Stimulated activated CD8-positive, alpha-beta memory T cell treated with anti-CD3 and anti-CD28 coated beads, Interleukin-4, amount 100 ng/mL, for 24 hours (primary cell): Measurements from ENCODE around the gene ATP6AP1.

Source experiments
- DNase-seq: peaks from one replicate; pipeline ENCODE4 v3.0.0-alpha.2; 2020; ENCODE audit warnings: low read depth

Gene ATP6AP1

DNA sequence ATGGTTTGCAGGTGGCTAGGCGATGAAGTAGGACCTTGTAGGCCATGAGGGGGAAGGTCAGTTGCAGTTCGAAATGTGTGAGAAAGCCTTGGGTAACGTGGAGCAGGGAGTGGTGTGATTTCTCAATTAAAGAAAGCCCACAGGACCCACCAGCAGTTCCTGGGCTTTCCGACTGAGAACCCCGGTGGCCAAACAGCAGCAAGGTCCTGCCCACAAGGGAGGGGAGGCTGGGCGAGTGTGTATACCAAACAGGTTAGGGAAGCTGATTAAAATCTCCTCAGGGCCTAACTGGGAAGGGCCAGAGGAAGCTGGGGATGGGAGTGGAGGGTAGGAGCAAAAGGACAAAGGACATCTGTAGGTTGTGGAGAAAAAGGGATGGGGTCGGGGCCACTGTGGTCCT lies 2.4 kb downstream of the ATP6AP1 start:
- DNase-seq = no peak

DNA sequence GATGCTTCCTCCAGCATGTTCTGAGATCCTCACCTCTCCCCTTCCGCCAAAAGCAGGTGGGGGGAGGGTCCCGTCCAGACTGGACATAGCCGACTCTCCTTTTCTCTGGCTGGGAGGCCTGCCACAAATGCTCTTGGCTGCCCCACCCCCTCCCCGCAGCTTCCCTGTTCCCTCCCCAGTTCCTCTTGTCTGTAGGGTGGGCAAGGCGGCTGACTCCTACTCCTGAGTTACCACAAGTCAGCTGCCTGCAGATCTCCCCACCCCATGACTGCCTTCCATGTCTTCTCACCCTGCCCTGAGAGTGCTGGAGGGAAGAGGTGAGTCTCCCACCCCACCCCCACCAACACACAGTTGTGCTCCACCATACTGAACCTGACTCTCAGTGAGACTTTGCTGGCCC lies 2.9 kb downstream of the ATP6AP1 start:
- no peak for DNase-seq

DNA sequence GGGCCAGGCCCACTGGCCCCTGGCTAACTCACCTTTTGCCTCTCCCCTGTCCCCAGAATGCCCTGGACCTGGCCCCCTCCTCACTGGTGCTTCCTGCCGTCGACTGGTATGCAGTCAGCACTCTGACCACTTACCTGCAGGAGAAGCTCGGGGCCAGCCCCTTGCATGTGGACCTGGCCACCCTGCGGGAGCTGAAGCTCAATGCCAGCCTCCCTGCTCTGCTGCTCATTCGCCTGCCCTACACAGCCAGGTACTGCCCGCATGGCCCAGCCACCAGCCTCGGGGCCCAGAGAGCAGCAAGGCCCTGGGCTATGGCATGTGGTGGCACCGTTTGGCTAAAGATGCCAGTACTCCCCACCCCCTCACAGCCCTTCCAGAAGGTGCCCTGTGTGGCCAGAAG lies 3.7 kb downstream of the ATP6AP1 start:
- no peak for DNase-seq

DNA sequence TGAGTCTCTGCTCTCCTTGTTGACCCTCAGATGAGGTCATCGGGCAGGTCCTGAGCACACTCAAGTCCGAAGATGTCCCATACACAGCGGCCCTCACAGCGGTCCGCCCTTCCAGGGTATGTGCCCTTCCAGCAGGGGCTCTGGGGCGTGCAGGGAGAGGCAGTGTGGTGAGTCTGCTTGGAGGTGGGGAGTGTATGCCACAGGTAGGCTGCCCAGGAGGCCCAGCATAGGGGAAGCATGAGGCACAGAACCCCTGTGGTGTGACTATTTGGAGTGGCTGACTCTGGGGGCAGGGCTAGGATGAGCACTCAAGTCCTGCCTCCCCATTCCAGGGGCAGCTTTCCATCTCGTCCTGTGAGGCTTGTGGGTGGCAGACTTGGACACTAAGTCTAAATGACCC lies 5.1 kb downstream of the ATP6AP1 start:
- no peak for DNase-seq

GRCh38 chrX:154434394-154435168 lies 6.1 kb downstream of the ATP6AP1 start:
- DNase-seq = no peak

- DNase-seq = no peak
Observed at GRCh38 chrX:154435171-154435733, 6.8 kb downstream of the ATP6AP1 start.

DNA sequence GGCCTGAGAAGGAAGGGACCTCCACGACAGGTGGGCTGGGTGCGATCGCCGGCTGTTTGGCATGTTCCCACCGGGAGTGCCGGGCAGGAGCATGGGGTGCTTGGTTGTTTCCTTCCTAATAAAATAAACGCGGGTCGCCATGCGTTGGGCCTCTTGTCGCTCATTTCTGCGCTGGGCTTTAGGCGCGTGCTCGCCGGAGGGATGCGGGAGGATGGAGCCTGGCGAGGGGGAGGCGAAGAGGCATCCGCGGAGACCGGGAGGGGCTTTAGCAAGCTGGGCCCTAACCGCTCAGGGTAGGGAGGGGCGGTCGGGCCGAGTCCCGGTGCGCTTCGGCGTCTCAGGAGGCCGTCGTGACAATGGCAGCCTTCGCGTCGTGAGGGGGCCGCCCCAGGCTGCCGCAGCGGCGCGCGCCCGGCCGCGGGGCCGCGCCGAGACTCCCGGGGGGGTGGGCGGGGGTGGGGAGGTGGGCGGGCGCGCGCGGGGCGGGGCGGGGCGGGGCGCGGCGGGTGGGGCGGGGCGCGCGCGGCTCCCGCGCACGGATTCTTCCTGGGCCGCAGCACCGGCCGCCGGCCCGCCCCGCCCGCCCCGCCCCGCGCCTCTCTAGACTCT lies 8.0 kb downstream of the ATP6AP1 start:
- DNase-seq = no peak

DNA sequence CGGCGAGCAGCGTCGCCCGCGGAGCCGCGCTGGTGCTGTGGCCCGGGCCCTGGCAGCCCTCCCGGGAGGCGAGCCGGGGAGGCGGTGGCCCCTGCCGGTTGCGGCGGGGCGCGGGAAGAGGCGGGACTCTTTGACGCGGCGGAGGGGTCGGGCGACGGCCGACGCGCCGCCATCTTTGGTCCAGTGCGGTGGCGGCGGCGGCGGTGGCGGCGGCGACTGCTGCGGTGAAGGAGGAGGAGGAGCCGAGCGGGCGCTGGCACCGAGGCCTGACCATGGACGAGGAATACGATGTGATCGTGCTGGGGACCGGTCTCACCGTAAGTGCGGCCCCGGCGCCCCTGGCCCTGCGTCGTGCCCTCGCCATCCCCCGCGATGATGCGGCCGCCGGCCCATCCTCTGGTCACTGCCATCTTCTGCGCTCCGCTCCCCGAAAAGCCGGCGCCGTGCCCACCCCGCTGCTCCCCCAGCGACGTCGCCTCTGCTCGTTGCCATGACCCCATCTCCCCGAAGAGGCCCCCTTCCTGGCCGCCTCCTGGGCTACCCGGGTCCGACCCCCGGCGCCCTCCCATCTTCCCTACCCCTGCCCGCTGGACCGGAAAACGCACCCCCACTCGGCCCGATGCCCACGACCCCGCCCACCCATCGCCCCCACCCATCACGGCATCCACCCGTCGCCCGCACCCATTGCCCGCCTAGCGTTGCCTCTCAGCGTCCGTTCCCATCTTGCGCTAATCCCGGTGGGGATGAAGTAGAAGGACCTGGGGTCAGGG lies 8.7 kb downstream of the ATP6AP1 start, which contains the start of gene GDI1:
Gene GDI1, plus strand, starts transcription at position 172 of the 770 bp plus-strand sequence. Its CDS starts 101 bp downstream, at position 273.
- peak; percentile 42 for DNase-seq

- no peak for DNase-seq
Observed at GRCh38 chrX:154437971-154438893, 9.8 kb downstream of the ATP6AP1 start.

DNA sequence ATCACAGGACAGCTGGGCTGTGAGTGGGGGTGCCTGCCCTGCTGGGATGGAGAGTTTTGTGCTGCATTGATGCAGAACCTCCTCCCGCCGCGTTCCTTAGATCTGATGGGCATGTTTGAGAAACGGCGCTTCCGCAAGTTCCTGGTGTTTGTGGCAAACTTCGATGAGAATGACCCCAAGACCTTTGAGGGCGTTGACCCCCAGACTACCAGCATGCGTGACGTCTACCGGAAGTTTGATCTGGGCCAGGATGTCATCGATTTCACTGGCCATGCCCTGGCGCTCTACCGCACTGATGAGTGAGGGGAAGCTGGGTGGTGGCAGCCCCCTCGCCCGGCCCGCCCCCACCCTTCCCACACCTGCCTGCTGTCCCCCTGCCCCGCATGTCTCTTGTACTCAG lies 11.4 kb downstream of the ATP6AP1 start:
- no peak for DNase-seq

- no peak for DNase-seq
Observed at GRCh38 chrX:154440623-154441357, 12.3 kb downstream of the ATP6AP1 start.

GRCh38 chrX:154441564-154441963 lies 13.1 kb downstream of the ATP6AP1 start:
- no peak for DNase-seq

GRCh38 chrX:154441984-154442707 lies 13.7 kb downstream of the ATP6AP1 start:
- no peak for DNase-seq

- DNase-seq = no peak
Observed at GRCh38 chrX:154443479-154443910, 15.0 kb downstream of the ATP6AP1 start.

- DNase-seq = peak; percentile 64
Observed at GRCh38 chrX:154443992-154444754, 15.7 kb downstream of the ATP6AP1 start, which contains the start of gene FAM50A. Gene FAM50A (plus strand): TSS chrX:154444141. CDS start chrX:154444236, 95 bp downstream.

DNA sequence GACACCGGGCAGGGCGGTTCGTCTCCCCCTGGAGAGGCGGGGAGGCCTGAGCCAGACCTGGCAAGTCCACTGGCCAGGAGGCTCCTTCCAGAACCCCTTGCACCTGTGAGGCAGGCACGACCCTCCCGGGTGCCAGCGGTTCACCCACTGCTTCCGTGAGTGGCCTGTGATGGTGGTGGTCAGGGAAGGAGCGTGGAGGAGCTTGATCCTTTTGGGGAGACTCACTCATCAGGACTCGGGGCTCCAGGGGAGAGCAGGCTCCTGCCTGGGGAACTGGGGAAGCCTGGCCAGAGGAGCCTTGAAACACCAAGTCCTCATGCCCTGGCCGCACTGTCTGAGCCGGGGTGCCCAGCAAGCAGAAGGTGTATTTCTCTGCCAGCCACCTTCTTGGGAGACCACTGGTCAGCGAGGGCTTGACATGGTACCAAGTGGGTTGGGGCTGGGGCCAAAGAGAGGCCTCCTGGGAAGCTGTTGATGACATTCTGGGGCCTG lies 16.3 kb downstream of the ATP6AP1 start:
- no peak for DNase-seq

- DNase-seq = no peak
Observed at GRCh38 chrX:154445776-154446175, 17.3 kb downstream of the ATP6AP1 start.

DNA sequence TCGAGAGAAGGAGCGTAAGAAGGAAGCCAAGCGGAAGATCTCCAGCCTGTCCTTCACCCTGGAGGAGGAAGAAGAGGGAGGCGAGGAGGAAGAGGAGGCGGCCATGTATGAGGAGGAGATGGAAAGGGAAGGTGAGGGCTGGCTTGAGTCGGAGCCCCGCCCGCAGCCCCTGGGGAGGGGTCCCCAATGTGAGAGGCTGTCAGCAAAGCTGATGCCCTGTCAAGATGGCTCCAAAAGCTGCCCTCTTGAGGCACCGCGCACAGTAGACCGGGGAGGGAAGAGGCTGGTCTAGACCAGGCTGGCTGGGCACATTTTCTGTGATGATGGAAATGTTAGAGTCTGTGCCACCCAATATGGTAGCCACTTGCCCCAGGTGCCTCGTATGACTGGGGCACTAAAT lies 18.0 kb downstream of the ATP6AP1 start:
- no peak for DNase-seq

GRCh38 chrX:154448484-154448883 lies 20.0 kb downstream of the ATP6AP1 start:
- DNase-seq = no peak
